Glomerular visceral epithelial cell (primary cell): ENCODE data around the gene FGF11.

Experiments used
- DNase-seq: peaks from one replicate; pipeline ENCODE4 v3.0.0-alpha.2; 2016; ENCODE audit errors: extremely low spot score

FGF11 gene

GRCh38 chr17:7439462-7440112 is at the start of gene FGF11:
TSS of gene FGF11 (plus strand) at chr17:7439512. CDS start at chr17:7439621, 109 bp downstream.
- no peak for DNase-seq

DNA sequence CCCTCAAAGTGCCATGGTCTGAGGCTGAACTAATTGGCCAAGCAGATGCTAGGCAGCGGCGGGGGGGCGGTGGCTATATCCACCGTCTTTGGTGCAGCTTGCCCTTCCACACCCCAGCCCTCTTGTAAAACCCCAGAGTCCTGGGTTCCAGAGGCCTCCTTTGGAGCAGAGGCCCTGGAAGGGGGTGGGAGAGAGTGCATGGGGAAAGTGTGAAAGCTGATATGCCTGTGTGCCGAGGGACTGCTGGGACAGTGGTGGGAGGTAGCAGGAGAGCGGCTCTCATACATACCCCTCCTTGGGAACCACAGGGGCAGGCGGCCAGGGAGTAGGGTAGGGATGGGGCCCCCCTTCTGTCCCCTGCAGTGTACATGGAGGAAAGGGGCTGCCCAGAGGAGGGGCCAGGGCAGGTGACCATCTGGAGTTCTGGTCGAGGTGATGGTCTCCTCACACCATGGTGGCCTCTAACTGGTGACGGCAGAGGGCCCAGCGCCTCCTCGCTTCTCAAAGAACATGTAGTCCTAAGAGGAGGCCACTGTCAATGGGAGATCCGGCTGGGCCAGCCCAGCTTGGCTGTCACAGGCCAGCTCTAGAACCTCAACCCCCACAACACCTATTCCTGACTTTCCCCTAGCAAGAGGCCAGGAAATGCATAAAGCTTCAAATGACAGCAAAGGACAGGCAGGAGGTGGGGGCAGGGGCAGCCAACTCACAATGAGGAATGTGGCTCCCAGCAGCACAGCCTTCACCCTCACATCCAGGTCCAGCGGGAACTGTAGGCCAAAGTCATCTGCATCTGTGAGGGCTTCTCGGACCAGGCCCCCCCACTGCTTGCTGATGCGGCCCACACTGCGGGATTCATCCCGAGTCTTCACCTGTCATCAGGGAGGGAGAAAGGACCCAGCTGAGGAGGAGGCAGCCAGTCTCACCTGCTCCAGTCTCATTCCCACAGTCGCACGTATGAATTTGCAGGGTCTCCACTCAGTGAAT is 49.1 kb upstream of the FGF11 start:
- no peak for DNase-seq

GRCh38 chr17:7391307-7391706 is 48.0 kb upstream of the FGF11 start:
- DNase-seq, result no peak

- no peak for DNase-seq
These were observed 46.4 kb upstream of the FGF11 start for GRCh38 chr17:7392696-7393612.

- DNase-seq, result peak; percentile 53
These were observed 45.5 kb upstream of the FGF11 start for GRCh38 chr17:7393613-7394451.

- peak; percentile 92 for DNase-seq
These were observed 44.7 kb upstream of the FGF11 start, which contains the start of gene PLSCR3 for GRCh38 chr17:7394452-7395191. TSS of gene PLSCR3 (minus strand) at chr17:7394525. CDS start at chr17:7394110, 415 bp downstream.

DNA sequence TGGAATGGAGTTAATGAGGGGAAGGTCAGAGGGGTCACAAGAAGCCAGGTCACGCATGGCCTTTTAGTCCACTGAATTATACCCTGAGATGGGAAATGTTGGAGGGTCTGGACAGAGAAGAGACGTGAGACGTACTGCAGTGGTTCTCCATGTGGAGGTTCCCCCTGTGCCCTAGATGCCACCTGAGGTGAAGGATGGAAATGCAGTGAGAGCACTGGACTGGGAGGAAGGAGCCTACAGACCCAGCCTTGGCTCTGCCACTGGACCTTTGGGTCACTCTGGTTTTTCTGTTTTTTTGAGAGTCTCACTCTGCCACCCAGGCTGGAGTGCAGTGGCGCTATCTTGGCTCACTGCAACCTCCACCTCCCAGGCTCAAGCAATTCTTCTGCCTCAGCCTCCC is 43.2 kb upstream of the FGF11 start:
- DNase-seq, result no peak

DNA sequence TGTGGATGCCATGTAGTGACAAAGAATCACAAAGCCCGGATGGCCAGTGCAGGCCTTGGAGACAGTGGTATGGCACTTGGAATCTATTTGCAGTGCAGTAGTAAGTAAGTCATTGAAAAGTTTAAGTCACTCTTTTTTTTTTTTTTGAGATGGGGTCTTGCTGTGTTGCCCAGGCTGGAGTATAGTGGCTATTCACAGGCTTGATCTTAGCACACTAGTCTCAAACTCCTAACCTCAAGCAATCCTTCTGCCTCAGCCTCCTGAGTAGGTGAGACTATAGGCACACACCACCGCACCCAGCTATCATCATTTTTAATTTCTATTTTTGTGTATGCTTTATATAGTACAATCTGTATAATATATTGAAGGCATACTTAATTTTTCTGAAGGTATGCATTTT is 40.7 kb upstream of the FGF11 start:
- no peak for DNase-seq

GRCh38 chr17:7403043-7403726 is 36.1 kb upstream of the FGF11 start:
- DNase-seq, result no peak

- DNase-seq, result peak; percentile 77
These were observed 35.7 kb upstream of the FGF11 start for GRCh38 chr17:7403727-7403976.

GRCh38 chr17:7403977-7404736 is 35.2 kb upstream of the FGF11 start, which contains the start of gene TMEM256:
TSS of gene TMEM256 (minus strand) at chr17:7404097. CDS start at chr17:7404084, 13 bp downstream.
- DNase-seq, result peak; percentile 100

- DNase-seq, result no peak
These were observed 34.5 kb upstream of the FGF11 start for GRCh38 chr17:7404737-7405349.

- no peak for DNase-seq
These were observed 33.7 kb upstream of the FGF11 start for GRCh38 chr17:7405350-7406234.

DNA sequence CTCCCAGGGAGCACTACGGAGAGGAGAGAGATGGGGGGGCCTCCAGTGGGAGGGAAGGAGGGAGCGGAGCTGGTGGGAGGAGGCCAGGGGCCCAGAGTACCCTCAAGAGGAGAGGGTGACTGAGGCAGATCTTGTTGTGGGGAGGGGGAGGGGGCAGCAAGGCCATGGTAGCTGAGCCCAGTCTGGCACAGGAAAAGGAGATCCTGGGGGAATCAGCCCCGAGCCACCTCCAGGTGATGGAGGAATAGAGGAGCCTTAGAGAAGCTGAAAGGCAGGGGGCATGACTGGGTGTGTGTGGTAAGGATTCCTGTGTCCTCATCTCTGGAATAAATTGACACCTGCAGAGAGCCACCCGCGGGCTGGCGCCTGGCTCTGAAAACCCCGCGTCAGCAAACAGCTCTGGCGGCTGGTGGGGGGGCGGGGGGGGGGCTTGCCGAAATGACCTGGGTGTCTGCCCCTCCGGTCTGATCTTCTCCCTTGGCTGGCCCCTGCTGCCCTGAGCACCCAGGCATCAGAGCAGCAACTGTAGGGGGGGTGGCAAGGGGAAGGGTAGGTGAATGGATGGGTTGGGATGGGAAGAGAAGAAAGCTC is 33.0 kb upstream of the FGF11 start:
- DNase-seq, result no peak

DNA sequence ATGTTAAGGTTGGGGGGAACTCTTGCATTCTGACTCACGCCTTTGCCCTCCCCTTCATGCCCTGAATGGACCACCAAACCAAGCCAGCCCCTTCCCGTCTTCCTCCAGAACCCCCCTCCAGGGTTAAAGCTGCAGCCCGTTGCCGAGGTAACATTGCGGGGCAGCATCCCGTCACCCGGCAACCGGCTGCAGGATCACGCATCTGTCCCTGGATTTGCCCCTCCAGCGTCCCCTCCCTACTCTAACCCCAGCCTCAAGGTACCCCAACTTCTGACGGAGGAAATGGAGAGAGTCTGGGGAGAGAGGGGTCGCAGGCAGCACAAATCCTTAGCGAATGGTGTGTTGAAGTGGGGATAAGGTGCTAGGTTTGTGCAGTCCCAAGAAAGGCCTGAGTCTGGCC is 32.2 kb upstream of the FGF11 start:
- DNase-seq, result no peak

DNA sequence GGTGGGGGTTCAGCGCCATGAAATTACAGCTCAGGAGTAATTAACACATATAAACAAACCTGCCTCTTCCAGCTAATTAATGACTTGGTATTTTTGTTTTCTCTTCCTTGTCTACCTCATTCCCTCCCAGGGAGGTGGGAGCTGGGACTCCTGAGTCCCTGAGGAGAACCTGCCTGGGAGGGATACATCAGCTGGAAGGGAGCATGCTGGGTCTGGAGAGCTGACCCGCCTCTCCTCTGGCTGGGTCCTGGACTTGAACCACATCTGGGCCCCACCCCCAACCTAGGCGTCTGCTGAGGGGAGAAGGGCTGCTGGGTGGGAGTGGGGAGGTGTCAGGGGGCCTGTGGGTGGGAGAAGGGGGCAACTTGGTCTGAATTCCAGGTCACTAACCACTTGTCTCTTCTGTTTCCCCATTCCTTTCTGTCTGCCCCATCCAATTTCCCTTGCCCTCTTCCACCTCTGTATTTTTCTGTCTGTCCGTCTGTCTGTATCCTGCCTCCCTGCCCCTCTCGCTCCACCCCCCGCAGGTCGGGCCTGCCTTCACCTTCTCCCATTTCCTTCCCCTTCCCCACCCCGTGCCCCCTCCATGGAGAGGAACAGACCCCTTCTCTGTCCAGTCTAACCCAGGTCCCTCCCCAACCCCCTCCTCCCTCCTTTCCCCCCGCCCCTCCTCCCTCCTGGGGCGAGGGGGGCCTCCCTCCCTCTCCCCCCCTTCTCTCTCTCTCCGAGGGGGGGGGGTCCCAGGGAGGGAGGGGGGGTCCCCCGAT is 31.6 kb upstream of the FGF11 start, which contains the start of gene NLGN2:
NLGN2 (plus strand) TSS at position 361 of the 767 bp plus-strand sequence. CDS start 411 bp downstream, outside the sequence.
- no peak for DNase-seq
